Lower leg skin (tissue), 4 donors: ENCODE data around the gene ROR2. TPM values are rescaled to one million over a fixed set of nuclear protein-coding genes. Genes with fewer than 3 reads are reported as not detected.
A peak's percentile ranks its signal among the peaks of the same experiment; 100 is the strongest.

Experiments
- DNase-seq, 2 donors: peaks; one replicate each; pipeline ENCODE4 v3.0.0-alpha.2; 2019; ENCODE audit warnings: low spot score in 2 of 2
- H3K4me3 ChIP-seq: fragments of 200-600 bp; sonication (generic); 2 replicates; pipeline ENCODE4 v1.5.1; 2017; ENCODE audit warnings: mild to moderate bottlenecking, low read depth; ENCODE audit not compliant: poor library complexity, severe bottlenecking
- CTCF ChIP-seq, 3 donors: fragments of 450-650 bp; IDR thresholded peaks; one replicate each; pipeline ENCODE4 v1.5.1; 2016; ENCODE audit warnings: antibody characterized with exemption in 3 of 3, mild to moderate bottlenecking in 3 of 3, moderate library complexity in 2 of 3
- POLR2A ChIP-seq, 2 donors: fragments of 450-650 bp; IDR thresholded peaks; one replicate each; pipeline ENCODE4 v1.6.1; 2016 to 2017; ENCODE audit warnings: antibody characterized with exemption in 2 of 2, mild to moderate bottlenecking in 1 of 2, moderate library complexity in 1 of 2
- WGBS, 2 donors: methylation state at CpG; one replicate each; pipeline ENCODE4 v1.1.5; 2018; 5-methylcytosine and 5-hydroxymethylcytosine counted together
- intact Hi-C: fragments of 100-400 bp; cut with DNase I; formaldehyde crosslinking; loops from one replicate; pipeline ENCODE4 v1.15.0; 2023; ENCODE audit warnings: low total_unique reads
- total RNA-seq, 4 donors: library from RNA; depleted of rRNA; stranded (reverse); fragments of >200 nt; gene quantifications; one replicate each; pipeline ENCODE4 v1.1.0, GENCODE V29; 2016

ROR2 gene
- total RNA-seq, 4 donors from 2014 or later, result 2.3 to 8.7 (median 5.8) TPM

GRCh38 chr9:91729558-91729842 lies 220.5 kb downstream of the ROR2 start:
- TF ChIP-seq POLR2A (IDR thresholded peaks at IDR 0.05) (no peak), CTCF (IDR thresholded peaks at IDR 0.05) (no peak)
- 66 to 74% methylated on average over 9 of the region's 9 CpGs for WGBS, 2 donors
- H3K4me3 ChIP-seq, result no peak overlapping the region
- peak in 1 of 2 donors; percentile 76 for DNase-seq
- intact Hi-C loops, result loop anchor here (5.0 kb wide), 1 partner anchor 817 kb away; no protein-coding TSS in a partner anchor

- no peak for DNase-seq
- intact Hi-C loops, result loop anchor here (5.0 kb wide), 1 partner anchor 816 kb away; no protein-coding TSS in a partner anchor
- H3K4me3 ChIP-seq, result no peak overlapping the region
- TF ChIP-seq POLR2A (IDR thresholded peaks at IDR 0.05), result no peak
- TF ChIP-seq CTCF (IDR thresholded peaks at IDR 0.05), result no peak
- WGBS, 2 donors, result 92 to 95% methylated on average over 5 of the region's 5 CpGs
These were observed 222.1 kb downstream of the ROR2 start for GRCh38 chr9:91727972-91728371.

- no peak overlapping the region for H3K4me3 ChIP-seq
- TF ChIP-seq CTCF (IDR thresholded peaks at IDR 0.05), result peak in 1 of 3 donors; percentile 37
- no peak for TF ChIP-seq POLR2A (IDR thresholded peaks at IDR 0.05)
- 46 to 52% methylated on average over 7 of the region's 7 CpGs for WGBS, 2 donors
- DNase-seq, result peak in 1 of 2 donors; percentile 70
- intact Hi-C loops, result loop anchor here (5.0 kb wide), 1 partner anchor 815 kb away; no protein-coding TSS in a partner anchor
These were observed 222.6 kb downstream of the ROR2 start for GRCh38 chr9:91727316-91727861.

- WGBS, 2 donors, result 87 to 90% methylated on average over 19 of the region's 19 CpGs
- intact Hi-C loops, result loop anchor here (5.0 kb wide), 1 partner anchor 814 kb away; no protein-coding TSS in a partner anchor
- no peak overlapping the region for H3K4me3 ChIP-seq
- TF ChIP-seq POLR2A (IDR thresholded peaks at IDR 0.05) (no peak), CTCF (IDR thresholded peaks at IDR 0.05) (no peak)
- DNase-seq, result peak in 1 of 2 donors; percentile 59
These were observed 223.5 kb downstream of the ROR2 start for GRCh38 chr9:91726406-91727100.

GRCh38 chr9:91725651-91726050 lies 224.4 kb downstream of the ROR2 start:
- WGBS, 2 donors, result 90 to 93% methylated on average over 4 to 7 of the region's 7 CpGs
- TF ChIP-seq POLR2A (IDR thresholded peaks at IDR 0.05) (no peak), CTCF (IDR thresholded peaks at IDR 0.05) (no peak)
- H3K4me3 ChIP-seq, result no peak overlapping the region
- DNase-seq, result peak in 1 of 2 donors; percentile 57
- intact Hi-C loops, result loop anchor here (5.0 kb wide), 1 partner anchor 813 kb away; no protein-coding TSS in a partner anchor
